H1 (cell line): Measurements from ENCODE around the gene ZNF524. TPM values are rescaled to one million over a fixed set of nuclear protein-coding genes. Genes with fewer than 3 reads are reported as not detected.

Experiments
- CTCF ChIA-PET: fragments of 300-600 bp; sonication (Branson Sonifier 250); formaldehyde crosslinking; loops from one replicate; lab custom pipeline; 2021; ENCODE audit not compliant: partially characterized antibody; lab: Charles Lee
- POLR2A ChIA-PET: fragments of 300-600 bp; sonication (Branson Sonifier 250); formaldehyde crosslinking; loops from one replicate; lab custom pipeline; 2021; ENCODE audit warnings: inconsistent platforms; ENCODE audit not compliant: partially characterized antibody; lab: Charles Lee
- DNase-seq, 2 experiments: peaks; one replicate each; pipeline versions ENCODE4 v3.0.0 to v3.0.0-alpha.2; 2010 to 2022; ENCODE audit warnings: low spot score in 2 of 2, low read depth in 1 of 2, mixed read lengths in 1 of 2
- FAIRE-seq: peaks from 2 replicates; lab custom pipeline; 2011; peaks lifted over from hg19 to GRCh38; lab: Jason Lieb, UNC
- H2AFZ ChIP-seq: 2 replicates; pipeline ENCODE4 v1.8.1; 2012; ENCODE audit warnings: low read length, inconsistent platforms
- H2AK5ac ChIP-seq: 2 replicates; pipeline ENCODE4 v1.6.1; 2013; ENCODE audit warnings: low read depth, low read length
- H2BK120ac ChIP-seq: replicated peaks from 2 replicates; pipeline ENCODE3; 2013; ENCODE audit warnings: low read depth, low read length, inconsistent platforms
- H2BK12ac ChIP-seq: 2 replicates; pipeline ENCODE4 v1.6.1; 2013; ENCODE audit warnings: low read depth, low read length
- H2BK15ac ChIP-seq: 2 replicates; pipeline ENCODE4 v1.6.1; 2013; ENCODE audit warnings: low read length
- H2BK20ac ChIP-seq: 2 replicates; pipeline ENCODE4 v1.6.1; 2013; ENCODE audit warnings: low read length
- H2BK5ac ChIP-seq: 2 replicates; pipeline ENCODE4 v1.6.1; 2013; ENCODE audit warnings: low read depth, low read length
- H3K14ac ChIP-seq: 2 replicates; pipeline ENCODE4 v1.6.1; 2013; ENCODE audit warnings: inconsistent platforms; ENCODE audit not compliant: insufficient read length
- H3K18ac ChIP-seq: 2 replicates; pipeline ENCODE4 v1.6.1; 2013; ENCODE audit warnings: low read length; ENCODE audit errors: extremely low read depth
- H3K23ac ChIP-seq: 2 replicates; pipeline ENCODE4 v1.6.1; 2013; ENCODE audit warnings: inconsistent platforms; ENCODE audit not compliant: insufficient read length
- H3K23me2 ChIP-seq: 2 replicates; pipeline ENCODE4 v1.6.1; 2013; ENCODE audit warnings: low read depth, low read length
- H3K27ac ChIP-seq: 2 replicates; pipeline ENCODE4 v1.6.1; 2011; ENCODE audit warnings: low read depth, low read length, inconsistent platforms
- H3K27me3 ChIP-seq, 4 experiments: replicated peaks in 1 of 4; 1 replicate in 1 of 4; 2 replicates in 3 of 4; pipeline versions ENCODE4 v1.6.1 to v1.8.1; 2011 to 2013; ENCODE audit warnings: low read length in 3 of 4, mild to moderate bottlenecking in 3 of 4, inconsistent platforms in 2 of 4, mixed read lengths in 2 of 4, moderate library complexity in 1 of 4; ENCODE audit not compliant: control insufficient read depth in 3 of 4, insufficient read depth in 3 of 4; ENCODE audit errors: extremely low read depth in 1 of 4
- H3K36me3 ChIP-seq, 4 experiments: 2 replicates each; pipeline versions ENCODE4 v1.6.1 to v1.8.1; 2011 to 2013; ENCODE audit warnings: mild to moderate bottlenecking in 4 of 4, low read length in 3 of 4, moderate library complexity in 2 of 4, control low read depth in 1 of 4, inconsistent platforms in 1 of 4; ENCODE audit not compliant: insufficient read depth in 4 of 4, control insufficient read depth in 2 of 4
- H3K4ac ChIP-seq: replicated peaks from 2 replicates; pipeline ENCODE3; 2013; ENCODE audit warnings: low read length, low read depth, mixed read lengths, inconsistent platforms; ENCODE audit not compliant: insufficient read length
- H3K4me1 ChIP-seq, 4 experiments: replicated peaks in 1 of 4; 1 replicate in 1 of 4; 2 replicates in 3 of 4; pipeline versions ENCODE4 v1.6.1 to v1.8.1; 2011 to 2013; ENCODE audit warnings: low read length in 3 of 4, inconsistent platforms in 2 of 4, mixed read lengths in 1 of 4; ENCODE audit not compliant: insufficient read depth in 4 of 4, control insufficient read depth in 3 of 4
- H3K4me2 ChIP-seq, 2 experiments: 2 replicates each; pipeline versions ENCODE4 v1.6.1 to v1.8.1; 2011 to 2013; ENCODE audit warnings: low read depth in 2 of 2, low read length in 2 of 2, control low read depth in 1 of 2, inconsistent platforms in 1 of 2, mild to moderate bottlenecking in 1 of 2; ENCODE audit not compliant: insufficient read depth in 1 of 2
- H3K4me3 ChIP-seq, 4 experiments: fragments of 200-600, 300-600 bp in 1 of 4; sonication (generic), shearing (Covaris generic), sonication (Bioruptor Twin) in 1 of 4; 2 replicates each; pipeline versions ENCODE4 v1.5.1 to v1.8.1; 2011 to 2016; ENCODE audit warnings: low read length in 4 of 4, low read depth in 3 of 4, control low read depth in 2 of 4, inconsistent platforms in 2 of 4, mild to moderate bottlenecking in 2 of 4, mixed read lengths in 1 of 4, moderate library complexity in 1 of 4; ENCODE audit not compliant: insufficient read depth in 2 of 4; ENCODE audit errors: extremely low read depth in 1 of 4
- H3K56ac ChIP-seq: replicated peaks from 2 replicates; pipeline ENCODE3; 2013; ENCODE audit warnings: low read depth, mild to moderate bottlenecking, mixed read lengths, low read length, inconsistent platforms; ENCODE audit not compliant: insufficient read length
- H3K79me1 ChIP-seq: 2 replicates; pipeline ENCODE4 v1.6.1; 2013; ENCODE audit warnings: low read depth, low read length, control low read depth
- H3K79me2 ChIP-seq, 2 experiments: 2 replicates each; pipeline versions ENCODE4 v1.6.1 to v1.8.1; 2012 to 2013; ENCODE audit warnings: low read length in 2 of 2, mild to moderate bottlenecking in 2 of 2, inconsistent platforms in 1 of 2; ENCODE audit not compliant: insufficient read depth in 2 of 2, control insufficient read depth in 1 of 2
- H3K9ac ChIP-seq, 4 experiments: replicated peaks in 1 of 4; 1 replicate in 1 of 4; 2 replicates in 3 of 4; pipeline versions ENCODE4 v1.6.1 to v1.8.1; 2011 to 2013; ENCODE audit warnings: low read depth in 3 of 4, low read length in 3 of 4, control low read depth in 2 of 4, mild to moderate bottlenecking in 2 of 4, moderate library complexity in 2 of 4, inconsistent platforms in 1 of 4; ENCODE audit errors: extremely low read depth in 1 of 4
- H3K9me3 ChIP-seq, 2 experiments: 2 replicates each; pipeline versions ENCODE4 v1.6.1 to v1.8.1; 2012 to 2013; ENCODE audit warnings: mild to moderate bottlenecking in 2 of 2, moderate library complexity in 2 of 2, control low read depth in 1 of 2, inconsistent platforms in 1 of 2, low read depth in 1 of 2, low read length in 1 of 2, mixed read lengths in 1 of 2; ENCODE audit not compliant: insufficient read depth in 2 of 2
- H4K20me1 ChIP-seq, 2 experiments: replicated peaks in 1 of 2; 2 replicates each; pipeline versions ENCODE3 to v1.8.1; 2011 to 2013; ENCODE audit warnings: inconsistent platforms in 2 of 2, low read length in 2 of 2, mild to moderate bottlenecking in 1 of 2; ENCODE audit not compliant: insufficient read depth in 2 of 2, control insufficient read depth in 1 of 2
- H4K5ac ChIP-seq: 2 replicates; pipeline ENCODE4 v1.6.1; 2013; ENCODE audit warnings: low read length, low read depth, mixed read lengths, inconsistent platforms; ENCODE audit not compliant: insufficient read length
- H4K8ac ChIP-seq: 2 replicates; pipeline ENCODE4 v1.8.0; 2013; ENCODE audit warnings: mild to moderate bottlenecking, moderate library complexity, low read length, inconsistent platforms; ENCODE audit not compliant: insufficient read depth; ENCODE audit errors: extremely low read depth
- H4K91ac ChIP-seq: replicated peaks from 2 replicates; pipeline ENCODE3; 2013; ENCODE audit warnings: low read length, mixed read lengths, inconsistent platforms; ENCODE audit not compliant: insufficient read length
- ATF3 ChIP-seq: IDR thresholded peaks from 2 replicates; pipeline ENCODE4 v1.6.1; 2011; ENCODE audit warnings: low read depth, mild to moderate bottlenecking, low read length; ENCODE audit not compliant: insufficient read depth
- BCL11A ChIP-seq, 2 experiments: IDR thresholded peaks; one replicate each; pipeline ENCODE4 v1.6.1; 2011; ENCODE audit warnings: low read depth in 2 of 2, low read length in 2 of 2, mild to moderate bottlenecking in 2 of 2
- CREB1 ChIP-seq: IDR thresholded peaks from 2 replicates; pipeline ENCODE4 v1.6.1; 2012; ENCODE audit warnings: inconsistent platforms
- CTCF ChIP-seq, 3 experiments: IDR thresholded peaks; 1 replicate in 2 of 3; 2 replicates in 1 of 3; pipeline versions ENCODE4 v1.5.1 to v1.6.1; 2011; ENCODE audit warnings: low read length in 3 of 3, mild to moderate bottlenecking in 3 of 3, inconsistent platforms in 2 of 3, low read depth in 1 of 3, moderate library complexity in 1 of 3; ENCODE audit not compliant: insufficient read depth in 1 of 3; ENCODE audit errors: control extremely low read depth in 1 of 3
- HDAC2 ChIP-seq, 2 experiments: fragments of 300-600 bp in 1 of 2; sonication (generic) in 1 of 2; IDR thresholded peaks; 2 replicates each; pipeline ENCODE4 v1.6.1; 2011 to 2012; ENCODE audit warnings: low read depth in 2 of 2, low read length in 2 of 2, mild to moderate bottlenecking in 2 of 2, moderate library complexity in 2 of 2, borderline replicate concordance in 1 of 2, inconsistent platforms in 1 of 2
- HDAC6 ChIP-seq: IDR thresholded peaks from one replicate; pipeline ENCODE4 v1.7.1; 2012; ENCODE audit warnings: low read depth, mild to moderate bottlenecking, inconsistent platforms, low read length, moderate library complexity
- JUN ChIP-seq: IDR thresholded peaks from 2 replicates; pipeline ENCODE4 v1.6.1; 2011; ENCODE audit warnings: low read depth, mild to moderate bottlenecking, improper control_type of control experiment, low read length
- JUND ChIP-seq: IDR thresholded peaks from 2 replicates; pipeline ENCODE4 v1.6.1; 2011; ENCODE audit warnings: mild to moderate bottlenecking, improper control_type of control experiment, low read length
- ZNF274 ChIP-seq: IDR thresholded peaks from 2 replicates; pipeline ENCODE4 v1.7.0; 2012; ENCODE audit warnings: low read length, borderline replicate concordance; ENCODE audit errors: extremely low read depth
- WGBS, 2 experiments: shearing (Covaris generic) in 1 of 2; methylation state at CpG; one replicate each; pipeline versions ENCODE4 v1.1.6 to v1.1.7; 2013 to 2015; ENCODE audit warnings: low lambda C conversion rate in 2 of 2, mixed read lengths in 2 of 2, inconsistent platforms in 1 of 2, low coverage in 1 of 2, missing lambda C conversion rate in 1 of 2; ENCODE audit not compliant: insufficient replicate concordance in 2 of 2, insufficient coverage in 1 of 2, insufficient read length in 1 of 2; ENCODE audit errors: extremely low coverage in 1 of 2, missing lambda C conversion rate in 1 of 2; 5-methylcytosine and 5-hydroxymethylcytosine counted together
- polyA plus RNA-seq, 7 experiments: library from polyadenylated mRNA; depleted of rRNA in 3 of 7; stranded (reverse) in 5 of 7; unstranded in 2 of 7; fragments of >200 nt in 5 of 7; fragments of 200-250 nt in 2 of 7; gene quantifications; 1 replicate in 5 of 7; 2 replicates in 1 of 7; 4 replicates in 1 of 7; pipeline versions ENCODE4 v1.2.1 to v1.2.3, GENCODE V29; 2011 to 2013; ENCODE audit warnings: missing spikeins in 2 of 7, mixed read lengths in 2 of 7
- total RNA-seq: library from RNA; stranded (reverse); fragmentation: NEBNext Ultra II Directional; extraction: Animal tissue kit (Norgen Biotek cat#: 25700); gene quantifications from 2 replicates; pipeline ENCODE4 v1.2.1, GENCODE V29; 2021

The ZNF524 gene
- total and polyA plus RNA-seq, 2 of the 8 experiments (the other 6 are each of a cell fraction or from before 2014, with no cell fraction given): 4.4 to 4.7 TPM

- FAIRE-seq (peak; percentile 58), DNase-seq (peak in 1 of 2 experiments; percentile 48)
- Histone ChIP-seq H3K23me2 (peaks cover 10% of the 10 kb centered on the region; the same call in 1 of the 2 replicates), H3K4me1 (peaks cover 0 to 11% (median 6%) of the 10 kb centered on the region in 4 experiments; a peak in 5 of 7 replicates), H3K4me3 (peak overlapping the region in 3 of 4 experiments; percentile 25 to 78 (median 42); a peak in 5 of 8 replicates), H3K36me3 (peaks cover 0 to 10% (median 8%) of the 10 kb centered on the region in 4 experiments; a peak in 3 of 8 replicates), H4K91ac (no peak overlapping the region), H4K20me1 (peaks cover 0 to 2% of the 10 kb centered on the region in 2 experiments), H3K4me2 (peak overlapping the region; percentile 52 to 72; a peak in 3 of 4 replicates), H2BK5ac (peak overlapping the region; percentile 66; the same call in 1 of the 2 replicates), H2AK5ac (no peak overlapping the region), H2BK20ac (no peak overlapping the region), H4K8ac (no peak overlapping the region), H4K5ac (no peak overlapping the region), H2BK15ac (no peak overlapping the region), H3K9me3 (no peaks in the 10 kb centered on the region), H3K18ac (no peak overlapping the region; the same call in 1 of the 2 replicates), H3K23ac (no peak overlapping the region), H3K79me2 (peaks cover 0 to 3% of the 10 kb centered on the region in 2 experiments; a peak in 2 of 4 replicates), H3K9ac (no peak overlapping the region), H2AFZ (no peak overlapping the region), H3K14ac (no peak overlapping the region), H2BK120ac (no peak overlapping the region), H3K56ac (no peak overlapping the region), H3K4ac (no peak overlapping the region), H3K27me3 (peaks cover 0 to 2% (median 0%) of the 10 kb centered on the region in 4 experiments; a peak in 1 of 7 replicates), H2BK12ac (0 out of 2 replicates have a peak overlapping the region, but pooled peaks have one; percentile 63), H3K27ac (no peak overlapping the region), H3K79me1 (peaks cover 3% of the 10 kb centered on the region)
- 78% methylated on average over 9 of the region's 9 CpGs; no CpG with 5 or more reads in 1 of the 2 experiments for WGBS, 2 experiments
- CTCF ChIA-PET: interaction anchor here (2.6 to 2.7 kb wide), 2 partner anchors 8 to 35 kb away, joined by 10 to 12 read pairs; partner anchors contain the start of gene ZNF865
- POLR2A ChIA-PET: interaction anchor here (1.0 to 3.7 kb wide), 16 partner anchors 10 to 191 kb away, joined by 3 to 42 read pairs (median 8); partner anchors contain the start of genes NAT14, U2AF2, UBE2S and ZNF579
- TF ChIP-seq BCL11A (IDR thresholded peaks at IDR 0.05; ENCODE audit: low read depth in 2 of 2, low read length in 2 of 2) (no peak), HDAC6 (no peak), JUND (no peak), ATF3 (no peak), CTCF (IDR thresholded peaks at IDR 0.05; ENCODE audit: control extremely low read depth in 1 of 3, insufficient read depth in 1 of 3, low read depth in 1 of 3, low read length in 3 of 3) (no peak), HDAC2 (IDR thresholded peaks at IDR 0.05; ENCODE audit: borderline replicate concordance in 1 of 2, low read depth in 2 of 2, low read length in 2 of 2) (no peak), CREB1 (no peak), JUN (no peak), ZNF274 (no peak)
These were observed 2.1 kb upstream of the ZNF524 start for GRCh38 chr19:55598034-55598433.
